ENCODE results near the gene RFC3. TPM values are rescaled to one million over a fixed set of nuclear protein-coding genes. Genes with fewer than 3 reads are reported as not detected.
A peak's percentile ranks its signal among the peaks of the same experiment; 100 is the strongest.

RFC3 gene
- total RNA-seq, 1 donor from 2014 or later, result 14.1 TPM

DNA sequence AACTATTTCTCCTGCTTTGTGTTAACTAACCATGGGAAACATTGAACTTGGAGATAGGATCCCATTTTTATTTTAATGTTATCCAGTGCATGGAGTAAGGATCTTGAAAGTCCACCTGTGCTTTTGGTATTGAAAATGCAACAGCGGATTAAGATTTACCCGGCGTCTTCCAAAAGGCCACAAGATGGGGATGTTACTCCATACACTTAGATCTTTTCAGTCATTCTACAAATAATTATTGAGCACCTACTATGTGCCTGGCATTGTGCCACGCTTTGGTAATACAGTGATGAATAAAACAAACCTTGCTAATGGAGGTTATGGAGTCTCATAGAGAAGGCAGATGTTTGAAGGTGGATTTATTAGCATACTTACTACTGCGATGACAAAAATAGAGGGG is 56.9 kb downstream of the RFC3 start:
- no peaks in the 10 kb centered on the region for H3K9me3 ChIP-seq (ENCODE audit: control insufficient read depth in 3 of 3, low read length in 3 of 3)
- H3K4me1 ChIP-seq (ENCODE audit: control insufficient read depth in 3 of 3, insufficient read depth in 3 of 3, low read length in 3 of 3), result peaks cover 0 to 8% (median 0%) of the 10 kb centered on the region in 3 donors
- no peak overlapping the region for H3K4me3 ChIP-seq (ENCODE audit: low read length in 3 of 3)
- no peaks in the 10 kb centered on the region for H3K36me3 ChIP-seq (ENCODE audit: control insufficient read depth in 3 of 3, insufficient read depth in 3 of 3, low read length in 3 of 3)
- H3K27me3 ChIP-seq (ENCODE audit: control insufficient read depth in 3 of 3, insufficient read depth in 3 of 3, low read length in 3 of 3), result no peaks in the 10 kb centered on the region
- H3K27ac ChIP-seq (ENCODE audit: low read depth, low read length), result no peak overlapping the region
- no peak overlapping the region for H3K9ac ChIP-seq (ENCODE audit: low read depth in 1 of 3, low read length in 3 of 3)

DNA sequence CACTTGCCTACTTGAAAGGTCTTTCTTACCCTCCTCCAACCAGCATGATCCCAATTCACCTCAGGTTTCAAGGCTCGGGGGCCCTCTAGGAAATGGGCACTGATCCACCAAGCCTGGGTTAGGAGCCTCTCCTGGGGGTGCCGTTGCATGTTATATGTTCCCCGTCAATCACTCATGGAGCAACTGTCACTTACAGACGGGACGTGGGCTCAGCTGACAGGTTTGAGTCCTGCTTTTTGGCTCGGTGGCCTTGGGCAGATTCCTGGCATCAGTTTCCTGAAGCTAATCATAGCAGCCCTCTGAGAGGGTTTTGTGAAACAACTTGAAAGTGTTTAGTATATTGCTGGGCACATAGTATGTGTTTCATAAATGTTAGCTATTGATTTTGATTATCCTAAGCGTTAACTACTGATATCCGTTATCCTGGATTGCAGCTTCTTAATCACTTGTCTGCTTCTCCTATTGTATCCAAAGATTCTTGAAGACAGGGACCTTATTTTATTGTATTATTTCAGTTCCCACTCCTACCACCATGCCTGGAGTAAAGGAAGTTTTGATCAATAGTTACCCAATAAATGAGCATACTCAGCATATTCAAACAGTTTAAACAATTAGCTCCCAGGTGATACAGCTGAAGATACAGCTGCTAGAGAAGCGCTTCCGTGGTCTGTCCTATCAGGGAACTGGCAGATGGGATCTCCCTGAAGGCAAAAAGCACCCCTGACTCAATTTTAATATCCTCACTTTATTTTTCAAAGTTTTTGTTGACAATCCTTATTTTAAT is 57.9 kb downstream of the RFC3 start:
- H3K27ac ChIP-seq (ENCODE audit: low read depth, low read length), result no peak overlapping the region
- peak overlapping the region in 2 of 3 donors; percentile 9 to 20 for H3K4me3 ChIP-seq (ENCODE audit: low read length in 3 of 3)
- H3K27me3 ChIP-seq (ENCODE audit: control insufficient read depth in 3 of 3, insufficient read depth in 3 of 3, low read length in 3 of 3), result no peaks in the 10 kb centered on the region
- H3K9me3 ChIP-seq (ENCODE audit: control insufficient read depth in 3 of 3, low read length in 3 of 3), result no peaks in the 10 kb centered on the region
- peaks cover 0 to 8% (median 0%) of the 10 kb centered on the region in 3 donors for H3K4me1 ChIP-seq (ENCODE audit: control insufficient read depth in 3 of 3, insufficient read depth in 3 of 3, low read length in 3 of 3)
- H3K9ac ChIP-seq (ENCODE audit: low read depth in 1 of 3, low read length in 3 of 3), result no peak overlapping the region
- H3K36me3 ChIP-seq (ENCODE audit: control insufficient read depth in 3 of 3, insufficient read depth in 3 of 3, low read length in 3 of 3), result no peaks in the 10 kb centered on the region

DNA sequence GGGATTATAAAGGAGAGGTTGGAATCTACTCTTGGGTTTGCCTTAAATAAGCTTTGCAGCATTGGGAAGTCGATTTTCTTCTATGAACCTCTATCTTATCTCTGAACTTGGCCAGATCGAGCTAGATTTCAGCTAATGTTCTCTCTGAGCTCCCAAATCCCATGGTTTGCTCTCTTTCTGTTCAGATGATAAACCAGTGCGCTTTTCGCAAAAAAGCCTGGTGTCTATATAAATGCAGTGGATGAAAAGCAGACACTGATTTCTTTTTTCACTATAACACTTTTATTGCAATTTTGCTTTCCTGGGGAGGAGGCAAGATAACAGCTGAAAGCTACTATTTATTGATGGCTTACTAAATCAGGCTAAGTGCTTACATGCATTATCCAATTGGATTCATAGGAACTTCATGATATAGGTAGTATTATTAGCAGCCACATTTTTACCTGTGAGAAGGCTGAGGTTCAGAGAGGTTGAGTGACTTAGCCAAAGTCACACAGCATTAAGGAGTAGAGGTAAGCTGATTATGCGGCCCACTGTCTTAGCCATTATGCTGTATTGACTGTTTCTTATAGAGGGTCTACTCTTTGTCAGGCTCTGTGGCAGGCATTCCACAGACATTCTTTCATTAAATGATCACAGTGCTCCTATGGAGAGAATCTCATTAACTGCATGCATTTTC is 58.9 kb downstream of the RFC3 start:
- no peaks in the 10 kb centered on the region for H3K27me3 ChIP-seq (ENCODE audit: control insufficient read depth in 3 of 3, insufficient read depth in 3 of 3, low read length in 3 of 3)
- no peak overlapping the region for H3K27ac ChIP-seq (ENCODE audit: low read depth, low read length)
- no peaks in the 10 kb centered on the region for H3K9me3 ChIP-seq (ENCODE audit: control insufficient read depth in 3 of 3, low read length in 3 of 3)
- no peak overlapping the region for H3K4me3 ChIP-seq (ENCODE audit: low read length in 3 of 3)
- H3K4me1 ChIP-seq (ENCODE audit: control insufficient read depth in 3 of 3, insufficient read depth in 3 of 3, low read length in 3 of 3), result peaks cover 0 to 8% (median 0%) of the 10 kb centered on the region in 3 donors
- H3K9ac ChIP-seq (ENCODE audit: low read depth in 1 of 3, low read length in 3 of 3), result no peak overlapping the region
- H3K36me3 ChIP-seq (ENCODE audit: control insufficient read depth in 3 of 3, insufficient read depth in 3 of 3, low read length in 3 of 3), result no peaks in the 10 kb centered on the region

- H3K9me3 ChIP-seq (ENCODE audit: control insufficient read depth in 3 of 3, low read length in 3 of 3), result no peaks in the 10 kb centered on the region
- H3K27ac ChIP-seq (ENCODE audit: low read depth, low read length), result no peak overlapping the region
- H3K36me3 ChIP-seq (ENCODE audit: control insufficient read depth in 3 of 3, insufficient read depth in 3 of 3, low read length in 3 of 3), result peaks cover 0 to 3% (median 0%) of the 10 kb centered on the region in 3 donors
- H3K9ac ChIP-seq (ENCODE audit: low read depth in 1 of 3, low read length in 3 of 3), result no peak overlapping the region
- H3K4me3 ChIP-seq (ENCODE audit: low read length in 3 of 3), result no peak overlapping the region
- no peaks in the 10 kb centered on the region for H3K27me3 ChIP-seq (ENCODE audit: control insufficient read depth in 3 of 3, insufficient read depth in 3 of 3, low read length in 3 of 3)
- peaks cover 0 to 8% (median 0%) of the 10 kb centered on the region in 3 donors for H3K4me1 ChIP-seq (ENCODE audit: control insufficient read depth in 3 of 3, insufficient read depth in 3 of 3, low read length in 3 of 3)
These were observed 61.2 kb downstream of the RFC3 start for GRCh38 chr13:33879118-33879517.

GRCh38 chr13:33882804-33883203 is 64.9 kb downstream of the RFC3 start:
- H3K36me3 ChIP-seq (ENCODE audit: control insufficient read depth in 3 of 3, insufficient read depth in 3 of 3, low read length in 3 of 3), result peaks cover 0 to 3% (median 0%) of the 10 kb centered on the region in 3 donors

DNA sequence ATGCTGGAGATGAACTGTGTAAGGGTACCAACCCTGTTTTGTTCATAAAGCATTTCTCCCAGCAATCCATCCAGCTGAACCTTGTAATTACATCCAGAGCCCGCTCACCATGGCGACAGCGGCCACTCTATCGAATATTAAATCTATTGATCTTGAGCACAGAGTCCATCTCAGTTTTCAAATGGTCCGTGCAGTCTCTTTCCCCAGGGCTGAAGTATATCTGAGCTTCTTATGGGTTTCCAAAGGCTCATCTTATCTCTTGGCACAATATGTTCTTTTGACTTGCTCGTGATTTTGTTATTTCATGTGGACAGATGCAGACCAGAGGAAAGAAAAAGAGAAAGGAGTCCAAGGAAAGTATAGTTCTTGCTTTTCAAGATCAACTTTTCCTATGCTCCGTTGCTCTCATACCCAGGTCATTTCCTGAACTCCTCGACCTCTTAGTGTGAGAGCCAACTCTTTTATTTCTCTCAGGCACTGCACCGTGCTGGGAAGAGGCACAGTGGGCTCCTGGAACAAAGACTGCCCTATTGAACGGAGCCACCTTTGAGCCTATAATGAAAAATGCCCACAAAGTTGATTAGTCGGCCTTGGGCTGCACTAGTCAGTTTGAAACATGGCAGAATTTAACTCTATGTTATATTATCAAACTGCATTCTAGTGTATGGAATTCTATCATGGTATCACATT is 66.7 kb downstream of the RFC3 start:
- Histone ChIP-seq H3K27ac (ENCODE audit: low read depth, low read length) (no peak overlapping the region), H3K9me3 (ENCODE audit: control insufficient read depth in 3 of 3, low read length in 3 of 3) (no peaks in the 10 kb centered on the region), H3K36me3 (ENCODE audit: control insufficient read depth in 3 of 3, insufficient read depth in 3 of 3, low read length in 3 of 3) (peaks cover 0 to 3% (median 0%) of the 10 kb centered on the region in 3 donors), H3K4me3 (ENCODE audit: low read length in 3 of 3) (no peak overlapping the region), H3K4me1 (ENCODE audit: control insufficient read depth in 3 of 3, insufficient read depth in 3 of 3, low read length in 3 of 3) (no peaks in the 10 kb centered on the region), H3K9ac (ENCODE audit: low read depth in 1 of 3, low read length in 3 of 3) (no peak overlapping the region), H3K27me3 (ENCODE audit: control insufficient read depth in 3 of 3, insufficient read depth in 3 of 3, low read length in 3 of 3) (no peaks in the 10 kb centered on the region)

More at GRCh38 chr13:33882804-33883203, 64.9 kb downstream of the RFC3 start:
- H3K27ac ChIP-seq (ENCODE audit: low read depth, low read length), result no peak overlapping the region
- no peaks in the 10 kb centered on the region for H3K4me1 ChIP-seq (ENCODE audit: control insufficient read depth in 3 of 3, insufficient read depth in 3 of 3, low read length in 3 of 3)
- H3K9me3 ChIP-seq (ENCODE audit: control insufficient read depth in 3 of 3, low read length in 3 of 3), result no peaks in the 10 kb centered on the region
- H3K27me3 ChIP-seq (ENCODE audit: control insufficient read depth in 3 of 3, insufficient read depth in 3 of 3, low read length in 3 of 3), result no peaks in the 10 kb centered on the region
- no peak overlapping the region for H3K9ac ChIP-seq (ENCODE audit: low read depth in 1 of 3, low read length in 3 of 3)
- H3K4me3 ChIP-seq (ENCODE audit: low read length in 3 of 3), result no peak overlapping the region

Small RNAs within 50 kb of the gene (small RNA-seq; reads per million reads assigned to genes)
- 1.1 reads per million, percentile 79 among the genes with 10 or more reads in this experiment for gene RNU5A-4P
